Kidney (tissue), 14 donors: Measurements from ENCODE around the gene CCDC157. TPM values are rescaled to one million over a fixed set of nuclear protein-coding genes. Genes with fewer than 3 reads are reported as not detected.

Source experiments
- DNase-seq, 5 donors: peaks; one replicate each; pipeline ENCODE4 v3.0.0-alpha.2; 2013 to 2020
- FAIRE-seq: peaks from 2 replicates; lab custom pipeline; 2012; peaks lifted over from hg19 to GRCh38; lab: Jason Lieb, UNC
- H3K27ac ChIP-seq, 2 donors: one replicate each; pipeline ENCODE4 v1.7.0; 2013; ENCODE audit warnings: low read depth in 2 of 2, low read length in 2 of 2, inconsistent platforms in 1 of 2
- H3K27me3 ChIP-seq: one replicate; pipeline ENCODE4 v1.7.1; 2013; ENCODE audit warnings: low read length, inconsistent platforms; ENCODE audit not compliant: control insufficient read depth, insufficient read depth
- H3K36me3 ChIP-seq, 3 donors: one replicate each; pipeline versions ENCODE4 v1.7.0 to v1.7.1; 2013; ENCODE audit warnings: low read length in 3 of 3, control low read depth in 1 of 3, inconsistent platforms in 1 of 3; ENCODE audit not compliant: insufficient read depth in 3 of 3, control insufficient read depth in 2 of 3
- H3K4me1 ChIP-seq, 3 donors: one replicate each; pipeline versions ENCODE4 v1.7.0 to v1.7.1; 2013; ENCODE audit warnings: low read length in 3 of 3, inconsistent platforms in 1 of 3, low read depth in 1 of 3; ENCODE audit not compliant: control insufficient read depth in 2 of 3, insufficient read depth in 2 of 3
- H3K4me3 ChIP-seq, 3 donors: one replicate each; pipeline versions ENCODE4 v1.7.0 to v1.8.1; 2013; ENCODE audit warnings: low read length in 3 of 3, control low read depth in 1 of 3, inconsistent platforms in 1 of 3
- H3K9ac ChIP-seq, 3 donors: one replicate each; pipeline versions ENCODE4 v1.7.0 to v1.7.1; 2013; ENCODE audit warnings: low read length in 3 of 3, control low read depth in 1 of 3, inconsistent platforms in 1 of 3
- H3K9me3 ChIP-seq, 3 donors: one replicate each; pipeline versions ENCODE4 v1.7.0 to v1.7.1; 2013; ENCODE audit warnings: low read length in 3 of 3, control low read depth in 1 of 3, inconsistent platforms in 1 of 3; ENCODE audit not compliant: control insufficient read depth in 2 of 3, insufficient read depth in 1 of 3
- intact Hi-C: fragments of 100-400 bp; cut with DNase I; formaldehyde crosslinking; loops from one replicate; pipeline ENCODE4 v1.11.1; 2022
- polyA plus RNA-seq: library from polyadenylated mRNA; stranded (reverse); fragments of 350-450 nt; fragmentation: Illumina TruSeq; extraction: RNeasy Lipid Tissue Mini Kit (QIAGEN cat#74804); gene quantifications from one replicate; pipeline ENCODE4 v1.2.3, GENCODE V29; 2014; ENCODE audit warnings: low read depth, low replicate concordance; ENCODE audit not compliant: insufficient read depth
- total RNA-seq: library from RNA; stranded (reverse); fragmentation: NEBNext Ultra II Directional; extraction: Animal tissue kit (Norgen Biotek cat#: 25700); gene quantifications from one replicate; pipeline ENCODE4 v1.2.1, GENCODE V29; 2021
- TF ChIP-seq, protein P1 (sequence below): IDR thresholded peaks from 3 replicates; pipeline ENCODE4 v1.5.1; 2012; ENCODE audit warnings: mild to moderate bottlenecking, moderate library complexity, borderline replicate concordance; ENCODE audit not compliant: insufficient read depth; ENCODE audit errors: extremely low read depth
- donor health status: control.
- donor health status: control.
- donor health status: control.
- donor health status: control.
- donor health status: control.
- donor health status: DM: yes; HTN: yes; CAD: no.
- donor health status: Normal renal cell carcinoma (clear cell type).

Gene CCDC157
- total and polyA plus RNA-seq, 2 donors from 2014 or later, result 5.1 to 6.0 TPM

DNA sequence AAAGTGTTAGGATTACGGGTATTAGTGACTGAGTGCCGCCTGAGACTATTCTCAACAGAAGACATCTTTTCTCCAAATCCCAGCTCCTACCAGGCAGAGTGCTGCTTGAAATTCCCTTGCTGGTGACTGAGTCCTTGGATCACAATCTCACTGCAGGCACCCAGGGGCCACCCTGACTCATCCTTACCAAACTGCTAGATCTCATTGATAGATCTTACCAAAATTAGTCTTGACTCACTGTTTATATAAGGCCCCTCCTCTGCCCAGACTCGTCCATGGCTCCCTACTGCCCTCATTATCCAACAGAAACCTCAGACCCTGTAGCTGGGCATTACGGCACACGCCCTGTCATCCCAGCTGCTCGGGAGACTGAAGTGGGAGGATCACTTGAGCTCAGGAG lies 44.8 kb upstream of the CCDC157 start:
- Histone ChIP-seq H3K9me3 (no peaks in the 10 kb centered on the region), H3K9ac (no peak overlapping the region), H3K4me1 (peaks cover 8 to 73% (median 58%) of the 10 kb centered on the region in 3 donors), H3K36me3 (no peaks in the 10 kb centered on the region), H3K4me3 (no peak overlapping the region), H3K27me3 (no peaks in the 10 kb centered on the region), H3K27ac (peak overlapping the region; percentile 81 to 85)
- DNase-seq, result no peak
- no peak for FAIRE-seq
- intact Hi-C loops, result no loop called here
- TF ChIP-seq, protein P1, sequence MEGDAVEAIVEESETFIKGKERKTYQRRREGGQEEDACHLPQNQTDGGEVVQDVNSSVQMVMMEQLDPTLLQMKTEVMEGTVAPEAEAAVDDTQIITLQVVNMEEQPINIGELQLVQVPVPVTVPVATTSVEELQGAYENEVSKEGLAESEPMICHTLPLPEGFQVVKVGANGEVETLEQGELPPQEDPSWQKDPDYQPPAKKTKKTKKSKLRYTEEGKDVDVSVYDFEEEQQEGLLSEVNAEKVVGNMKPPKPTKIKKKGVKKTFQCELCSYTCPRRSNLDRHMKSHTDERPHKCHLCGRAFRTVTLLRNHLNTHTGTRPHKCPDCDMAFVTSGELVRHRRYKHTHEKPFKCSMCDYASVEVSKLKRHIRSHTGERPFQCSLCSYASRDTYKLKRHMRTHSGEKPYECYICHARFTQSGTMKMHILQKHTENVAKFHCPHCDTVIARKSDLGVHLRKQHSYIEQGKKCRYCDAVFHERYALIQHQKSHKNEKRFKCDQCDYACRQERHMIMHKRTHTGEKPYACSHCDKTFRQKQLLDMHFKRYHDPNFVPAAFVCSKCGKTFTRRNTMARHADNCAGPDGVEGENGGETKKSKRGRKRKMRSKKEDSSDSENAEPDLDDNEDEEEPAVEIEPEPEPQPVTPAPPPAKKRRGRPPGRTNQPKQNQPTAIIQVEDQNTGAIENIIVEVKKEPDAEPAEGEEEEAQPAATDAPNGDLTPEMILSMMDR, result no peak

DNA sequence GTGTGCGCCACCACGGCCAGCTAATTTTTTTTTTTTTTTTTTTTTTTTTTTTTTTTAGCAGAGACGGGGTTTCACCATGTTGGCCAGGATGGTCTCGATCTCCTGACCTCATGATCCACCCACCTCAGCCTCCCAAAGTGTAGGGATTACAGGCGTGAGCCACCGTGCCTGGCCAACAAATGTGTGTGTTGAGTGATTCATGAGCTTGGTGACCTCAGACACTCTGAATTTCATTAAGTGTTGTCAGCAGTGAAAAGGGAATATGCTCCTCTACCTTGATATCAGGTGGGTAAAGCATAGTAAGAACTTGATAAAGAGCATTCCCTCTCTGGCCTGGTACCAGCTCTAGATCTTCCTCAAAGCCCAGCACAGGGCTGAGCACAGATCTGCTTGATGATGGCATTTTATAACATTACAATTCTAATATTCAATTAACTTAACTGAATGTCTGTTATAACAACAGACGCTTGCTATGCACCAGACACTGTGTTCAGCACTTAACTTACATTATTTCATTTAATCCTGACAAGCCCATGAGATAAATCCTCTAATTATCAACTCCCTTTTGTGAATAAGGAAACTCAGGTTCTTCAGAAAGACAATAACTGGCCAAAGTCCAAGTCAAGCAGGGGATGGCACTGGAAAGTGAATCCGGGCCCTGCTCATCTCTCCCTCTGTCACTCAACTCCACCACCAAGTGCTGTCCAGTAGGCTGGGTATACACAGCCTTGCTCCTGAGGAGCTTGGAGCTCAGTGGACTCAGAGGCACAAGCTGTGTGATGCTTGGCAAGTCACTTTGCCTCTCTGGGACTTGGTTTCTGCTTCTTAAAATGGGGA lies 43.1 kb upstream of the CCDC157 start:
- intact Hi-C loops, result no loop called here
- FAIRE-seq, result no peak
- Histone ChIP-seq H3K36me3 (no peaks in the 10 kb centered on the region), H3K4me3 (no peak overlapping the region), H3K4me1 (peaks cover 8 to 69% (median 67%) of the 10 kb centered on the region in 3 donors), H3K27me3 (no peaks in the 10 kb centered on the region), H3K9ac (no peak overlapping the region), H3K9me3 (no peaks in the 10 kb centered on the region), H3K27ac (peak overlapping the region in 1 of 2 donors; percentile 8)
- no peak for DNase-seq
- TF ChIP-seq, protein P1, result no peak

DNA sequence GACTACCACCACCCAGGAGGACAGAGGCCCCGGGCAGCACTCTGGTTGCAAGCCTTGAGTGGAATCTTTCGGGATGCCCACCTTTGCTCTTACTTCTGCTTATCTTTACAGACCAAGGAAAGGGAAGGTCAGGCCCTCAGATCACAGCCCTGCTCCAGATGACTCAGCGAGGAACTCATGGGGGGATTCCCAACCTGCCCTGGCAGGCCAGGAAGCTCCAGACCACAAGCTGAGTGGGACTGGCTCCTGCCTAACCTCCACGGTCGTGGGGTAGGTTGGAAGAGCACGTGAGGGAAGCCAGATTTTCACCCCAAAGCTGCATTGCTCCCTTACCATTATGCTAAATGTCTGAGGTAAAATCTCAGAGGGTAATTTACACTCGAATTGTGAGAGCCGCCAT lies 41.9 kb upstream of the CCDC157 start:
- Histone ChIP-seq H3K4me1 (peaks cover 8 to 69% (median 66%) of the 10 kb centered on the region in 3 donors), H3K27ac (no peak overlapping the region)
- intact Hi-C loops, result no loop called here

More for the DNA sequence above, 41.9 kb upstream of the CCDC157 start:
- FAIRE-seq (no peak), DNase-seq (no peak)
- no peak overlapping the region for H3K9ac ChIP-seq
- H3K4me3 ChIP-seq, result no peak overlapping the region
- no peaks in the 10 kb centered on the region for H3K9me3 ChIP-seq
- no peaks in the 10 kb centered on the region for H3K27me3 ChIP-seq
- H3K36me3 ChIP-seq, result peaks cover 0 to 2% (median 0%) of the 10 kb centered on the region in 3 donors
- TF ChIP-seq, protein P1, result no peak
